Tibial nerve (tissue), 3 donors: ENCODE results near the gene TEAD2.

Experiments used
- CTCF ChIP-seq, 5 experiments: fragments of 200-600 bp in 3 of 5; fragments of 450-650 bp in 2 of 5; sonication (generic) in 3 of 5; IDR thresholded peaks; one replicate each; pipeline ENCODE4 v1.5.1; 2016 to 2019; ENCODE audit warnings: antibody characterized with exemption in 5 of 5, mild to moderate bottlenecking in 3 of 5, moderate library complexity in 2 of 5
- POLR2A ChIP-seq, 2 donors: fragments of 450-650 bp; IDR thresholded peaks; one replicate each; pipeline ENCODE4 v1.6.1; 2017; ENCODE audit warnings: antibody characterized with exemption in 2 of 2, mild to moderate bottlenecking in 2 of 2, moderate library complexity in 2 of 2

GRCh38 chr19:49411681-49412326, 49.6 kb upstream of the TEAD2 start:
- TF ChIP-seq CTCF (IDR thresholded peaks at IDR 0.05) (no peak), POLR2A (IDR thresholded peaks at IDR 0.05) (no peak)
